GM20431 (cell line): ENCODE data around the gene ANGPTL8.

Experiments
- in situ Hi-C: fragments of 300-500 bp; cut with MseI, MboI; formaldehyde crosslinking; loops from one replicate; pipeline ENCODE4 v1.15.0; 2020; ENCODE audit warnings: low sequenced_read_pairs; ENCODE audit not compliant: unreplicated experiment

ANGPTL8 gene

GRCh38 chr19:11281356-11282049, 42.1 kb downstream of the ANGPTL8 start:
- in situ Hi-C loops = no loop called here

DNA sequence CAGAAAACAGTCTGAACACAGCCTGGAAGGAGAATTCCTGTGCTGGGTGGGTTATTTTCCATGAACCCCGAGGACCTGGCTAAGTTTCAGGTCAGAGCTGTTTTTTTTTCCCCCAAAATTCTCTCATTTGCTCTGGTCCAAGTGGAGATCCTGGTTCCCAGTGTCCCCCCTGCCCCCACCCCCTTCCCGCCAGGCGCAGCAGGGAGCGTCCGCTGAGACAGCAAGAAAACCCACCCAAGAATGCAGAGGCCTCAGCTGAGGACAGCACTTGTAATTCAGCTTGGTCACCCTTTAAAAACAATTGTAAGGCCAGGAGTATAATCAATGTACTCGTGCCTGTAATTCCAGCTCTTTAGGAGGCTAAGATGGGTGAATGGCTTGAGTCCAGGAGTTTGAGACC, 45.1 kb downstream of the ANGPTL8 start:
- in situ Hi-C loops = no loop called here

- in situ Hi-C loops = no loop called here
These were observed 47.0 kb downstream of the ANGPTL8 start for GRCh38 chr19:11286312-11286974.

GRCh38 chr19:11288349-11288748, 48.9 kb downstream of the ANGPTL8 start:
- in situ Hi-C loops = no loop called here

DNA sequence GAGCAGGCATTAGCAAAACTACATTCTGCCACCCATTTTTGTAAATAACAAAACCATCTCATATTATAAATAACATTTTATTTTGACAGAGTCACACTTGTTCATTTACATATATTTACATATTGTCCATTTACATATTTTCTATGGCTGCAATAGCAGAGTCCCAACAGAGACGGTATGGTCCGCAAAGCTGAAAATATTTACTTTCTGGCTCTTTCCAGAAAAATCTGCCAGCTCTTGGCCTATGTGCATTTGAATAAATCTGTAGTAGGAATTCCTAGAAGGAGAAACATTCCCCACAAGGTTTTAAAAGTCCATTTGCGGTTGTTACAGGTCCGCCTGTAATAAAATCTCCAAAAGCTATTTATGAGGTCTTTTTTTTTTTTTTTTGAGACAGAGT, 50.8 kb downstream of the ANGPTL8 start:
- in situ Hi-C loops = no loop called here

GRCh38 chr19:11291415-11291814, 52.0 kb downstream of the ANGPTL8 start:
- in situ Hi-C loops = no loop called here
